Breast epithelium (tissue), 3 donors: ENCODE measurements around the gene CHD2.

Experiments
- CTCF ChIP-seq, 3 donors: fragments of 450-650 bp; IDR thresholded peaks; one replicate each; pipeline ENCODE4 v1.5.1; 2016 to 2017; ENCODE audit warnings: antibody characterized with exemption in 3 of 3, mild to moderate bottlenecking in 3 of 3, moderate library complexity in 3 of 3
- POLR2A ChIP-seq: fragments of 450-650 bp; IDR thresholded peaks from one replicate; pipeline ENCODE4 v1.6.1; 2016; ENCODE audit warnings: antibody characterized with exemption, mild to moderate bottlenecking, moderate library complexity
- POLR2AphosphoS5 ChIP-seq, 3 donors: sonication (generic); formaldehyde crosslinking; IDR thresholded peaks; one replicate each; pipeline ENCODE4 v1.6.1; 2017; ENCODE audit warnings: antibody characterized with exemption in 3 of 3

GRCh38 chr15:92934716-92935115 is 34.6 kb downstream of the CHD2 start:
- TF ChIP-seq CTCF (IDR thresholded peaks at IDR 0.05) (no peak), POLR2AphosphoS5 (IDR thresholded peaks at IDR 0.05) (no peak), POLR2A (no peak)
